HEK293 (cell line): ENCODE results near the gene POU2F2.
A peak's percentile ranks its signal among the peaks of the same experiment; 100 is the strongest.

Source experiments
- BCL6B ChIP-seq: fragments of 450-650 bp; formaldehyde crosslinking; IDR thresholded peaks from 2 replicates; pipeline ENCODE4 v1.5.1; 2017; ENCODE audit warnings: missing biosample characterization, missing genetic modification characterization
- GLIS1 ChIP-seq: fragments of 450-650 bp; formaldehyde crosslinking; IDR thresholded peaks from 2 replicates; pipeline ENCODE4 v1.5.1; 2016; ENCODE audit warnings: missing biosample characterization, missing genetic modification characterization
- HIC1 ChIP-seq: fragments of 450-650 bp; formaldehyde crosslinking; IDR thresholded peaks from 2 replicates; pipeline ENCODE4 v1.5.1; 2016; ENCODE audit warnings: missing biosample characterization, missing genetic modification characterization
- IKZF3 ChIP-seq: fragments of 450-650 bp; IDR thresholded peaks from 2 replicates; pipeline ENCODE4 v1.5.0; 2018; ENCODE audit warnings: missing biosample characterization, mild to moderate bottlenecking, missing genetic modification characterization, moderate library complexity
- KLF1 ChIP-seq: fragments of 450-650 bp; formaldehyde crosslinking; IDR thresholded peaks from 2 replicates; pipeline ENCODE4 v1.5.1; 2016; ENCODE audit warnings: missing biosample characterization, missing genetic modification characterization
- OVOL3 ChIP-seq: fragments of 450-650 bp; formaldehyde crosslinking; IDR thresholded peaks from 2 replicates; pipeline ENCODE4 v1.5.1; 2016; ENCODE audit warnings: missing biosample characterization, missing genetic modification characterization
- REST ChIP-seq: fragments of 450-650 bp; formaldehyde crosslinking; IDR thresholded peaks from 2 replicates; pipeline ENCODE4 v1.5.1; 2016; ENCODE audit warnings: missing biosample characterization, missing genetic modification characterization
- SALL2 ChIP-seq: fragments of 450-650 bp; formaldehyde crosslinking; IDR thresholded peaks from 2 replicates; pipeline ENCODE4 v1.5.0; 2017; ENCODE audit warnings: missing biosample characterization, mild to moderate bottlenecking, missing genetic modification characterization, borderline replicate concordance
- SETDB1 ChIP-seq: IDR thresholded peaks from one replicate; pipeline ENCODE4 v1.6.1; 2017; ENCODE audit warnings: mild to moderate bottlenecking, low read length, moderate library complexity, mixed read lengths; ENCODE audit not compliant: insufficient read length
- TRIM28 ChIP-seq: IDR thresholded peaks from 2 replicates; pipeline ENCODE4 v1.6.1; 2011; ENCODE audit warnings: low read length, control low read depth, borderline replicate concordance
- ZBTB20 ChIP-seq: fragments of 450-650 bp; formaldehyde crosslinking; IDR thresholded peaks from 2 replicates; pipeline ENCODE4 v1.5.1; 2016; ENCODE audit warnings: missing biosample characterization, missing genetic modification characterization
- ZBTB48 ChIP-seq: fragments of 450-650 bp; formaldehyde crosslinking; IDR thresholded peaks from 2 replicates; pipeline ENCODE4 v1.5.1; 2016; ENCODE audit warnings: missing biosample characterization, missing genetic modification characterization
- ZFHX2 ChIP-seq: fragments of 450-650 bp; formaldehyde crosslinking; conservative IDR thresholded peaks from 2 replicates; pipeline ENCODE4 v1.5.1; 2016; ENCODE audit warnings: missing biosample characterization, missing genetic modification characterization
- ZIC2 ChIP-seq: fragments of 450-650 bp; formaldehyde crosslinking; IDR thresholded peaks from 2 replicates; pipeline ENCODE4 v1.5.1; 2016; ENCODE audit warnings: missing biosample characterization, missing genetic modification characterization
- ZNF10 ChIP-seq: fragments of 450-650 bp; formaldehyde crosslinking; IDR thresholded peaks from 2 replicates; pipeline ENCODE4 v1.5.1; 2017; ENCODE audit warnings: missing biosample characterization, missing genetic modification characterization
- ZNF155 ChIP-seq: fragments of 450-650 bp; formaldehyde crosslinking; IDR thresholded peaks from 2 replicates; pipeline ENCODE4 v1.5.1; 2016; ENCODE audit warnings: missing biosample characterization, missing genetic modification characterization
- ZNF16 ChIP-seq: fragments of 450-650 bp; formaldehyde crosslinking; IDR thresholded peaks from 2 replicates; pipeline ENCODE4 v1.5.1; 2016; ENCODE audit warnings: low read depth, missing biosample characterization, missing genetic modification characterization
- ZNF175 ChIP-seq: fragments of 450-650 bp; formaldehyde crosslinking; IDR thresholded peaks from 2 replicates; pipeline ENCODE4 v1.5.1; 2016; ENCODE audit warnings: missing biosample characterization, missing genetic modification characterization
- ZNF202 ChIP-seq: fragments of 450-650 bp; formaldehyde crosslinking; IDR thresholded peaks from 2 replicates; pipeline ENCODE4 v1.5.1; 2016; ENCODE audit warnings: missing biosample characterization, missing genetic modification characterization, borderline replicate concordance
- ZNF211 ChIP-seq: fragments of 450-650 bp; formaldehyde crosslinking; IDR thresholded peaks from 2 replicates; pipeline ENCODE4 v1.5.1; 2016; ENCODE audit warnings: low read depth, missing biosample characterization, missing genetic modification characterization
- ZNF223 ChIP-seq: fragments of 450-650 bp; formaldehyde crosslinking; IDR thresholded peaks from 2 replicates; pipeline ENCODE4 v1.5.1; 2016; ENCODE audit warnings: missing biosample characterization, missing genetic modification characterization
- ZNF26 ChIP-seq: fragments of 450-650 bp; formaldehyde crosslinking; IDR thresholded peaks from 2 replicates; pipeline ENCODE4 v1.5.1; 2016; ENCODE audit warnings: missing biosample characterization, missing genetic modification characterization
- ZNF292 ChIP-seq: fragments of 450-650 bp; formaldehyde crosslinking; IDR thresholded peaks from 2 replicates; pipeline ENCODE4 v1.5.1; 2016; ENCODE audit warnings: low read depth, missing biosample characterization, missing genetic modification characterization, borderline replicate concordance
- ZNF416 ChIP-seq: fragments of 450-650 bp; formaldehyde crosslinking; IDR thresholded peaks from 2 replicates; pipeline ENCODE4 v1.5.1; 2016; ENCODE audit warnings: missing biosample characterization, missing genetic modification characterization
- ZNF433 ChIP-seq: fragments of 450-650 bp; formaldehyde crosslinking; IDR thresholded peaks from 2 replicates; pipeline ENCODE4 v1.5.1; 2016; ENCODE audit warnings: missing biosample characterization, missing genetic modification characterization, low read depth
- ZNF48 ChIP-seq: fragments of 450-650 bp; formaldehyde crosslinking; IDR thresholded peaks from 2 replicates; pipeline ENCODE4 v1.5.1; 2016; ENCODE audit warnings: missing biosample characterization, missing genetic modification characterization
- ZNF530 ChIP-seq: fragments of 450-650 bp; formaldehyde crosslinking; IDR thresholded peaks from 2 replicates; pipeline ENCODE4 v1.5.1; 2016; ENCODE audit warnings: low read depth, missing biosample characterization, missing genetic modification characterization
- ZNF558 ChIP-seq: fragments of 450-650 bp; formaldehyde crosslinking; IDR thresholded peaks from 2 replicates; pipeline ENCODE4 v1.5.1; 2016; ENCODE audit warnings: missing biosample characterization, missing genetic modification characterization
- ZNF626 ChIP-seq: fragments of 450-650 bp; sonication (Bioruptor Pico); formaldehyde crosslinking; IDR thresholded peaks from 2 replicates; pipeline ENCODE4 v1.5.1; 2018; ENCODE audit warnings: missing biosample characterization, missing genetic modification characterization, inconsistent platforms
- ZNF645 ChIP-seq: fragments of 450-650 bp; formaldehyde crosslinking; IDR thresholded peaks from 2 replicates; pipeline ENCODE4; 2016; ENCODE audit warnings: missing biosample characterization, missing genetic modification characterization
- ZNF701 ChIP-seq: fragments of 450-650 bp; formaldehyde crosslinking; IDR thresholded peaks from 2 replicates; pipeline ENCODE4 v1.5.1; 2016; ENCODE audit warnings: missing biosample characterization, missing genetic modification characterization
- ZNF792 ChIP-seq: fragments of 450-650 bp; formaldehyde crosslinking; IDR thresholded peaks from 2 replicates; pipeline ENCODE4 v1.5.1; 2016; ENCODE audit warnings: missing biosample characterization, missing genetic modification characterization

The POU2F2 gene

GRCh38 chr19:42075616-42076379 lies 56.4 kb downstream of the POU2F2 start, which contains the start of gene ZNF574 (continued):
- no peak for TF ChIP-seq ZNF530 (tag by site-specific recombination)
- no peak for TF ChIP-seq ZNF626
- no peak for TF ChIP-seq REST (tag by site-specific recombination)
- no peak for TF ChIP-seq ZNF211 (tag by site-specific recombination)
- no peak for TF ChIP-seq ZNF10
- no peak for TF ChIP-seq ZNF558 (tag by site-specific recombination)
- no peak for TF ChIP-seq ZNF223 (tag by site-specific recombination)
- TF ChIP-seq OVOL3 (tag by site-specific recombination): peak; percentile 9; the same call in 1 of the 2 replicates
- no peak for TF ChIP-seq ZNF292
- peak; percentile 57 for TF ChIP-seq GLIS1 (tag by site-specific recombination)
- no peak for TF ChIP-seq ZNF26 (tag by site-specific recombination)
- no peak for TF ChIP-seq SALL2 (tag by site-specific recombination)
- no peak for TF ChIP-seq TRIM28
- no peak; the same call in 1 of the 2 replicates for TF ChIP-seq ZBTB48 (tag by site-specific recombination)
- TF ChIP-seq SETDB1: no peak
- TF ChIP-seq HIC1: no peak
- TF ChIP-seq ZFHX2 (tag by site-specific recombination): peak; percentile 62
- no peak for TF ChIP-seq ZIC2
- TF ChIP-seq ZNF645: no peak
- no peak for TF ChIP-seq ZNF155 (tag by site-specific recombination)
- no peak for TF ChIP-seq ZNF433 (tag by site-specific recombination)
- TF ChIP-seq ZNF701 (tag by site-specific recombination): no peak
- no peak for TF ChIP-seq ZNF175
- no peak for TF ChIP-seq ZNF416
- no peak for TF ChIP-seq ZNF48 (tag by site-specific recombination)
- no peak for TF ChIP-seq ZNF202
- TF ChIP-seq BCL6B (tag by site-specific recombination): no peak
- TF ChIP-seq ZNF792 (tag by site-specific recombination): peak; percentile 15; the same call in 1 of the 2 replicates
- TF ChIP-seq IKZF3 (tag by site-specific recombination): peak; percentile 80
- no peak for TF ChIP-seq KLF1 (tag by site-specific recombination)
- TF ChIP-seq ZNF16 (tag by site-specific recombination): no peak
- peak; percentile 85 for TF ChIP-seq ZBTB20 (tag by site-specific recombination)
